ENCODE results near the gene CLBA1. TPM values are rescaled to one million over a fixed set of nuclear protein-coding genes. Genes with fewer than 3 reads are reported as not detected.
"Not testable (repeated sequence)": the region's sequence is repeated elsewhere in the genome, so short reads cannot be mapped to it uniquely, and the experiment has no call there.

The CLBA1 gene
- total and polyA plus RNA-seq, 3 donors from 2014 or later = 27.6 to 53.9 (median 47.6) TPM

GRCh38 chr14:105023791-105024480 lies 38.3 kb downstream of the CLBA1 start:
- peaks cover 11% of the 10 kb centered on the region for H3K4me1 ChIP-seq
- 61 to 71% methylated on average over 4 of the region's 4 CpGs for WGBS, 2 donors
- no peak for DNase-seq
- H3K27me3 ChIP-seq = no peaks in the 10 kb centered on the region
- no peak overlapping the region for H3K27ac ChIP-seq
- intact Hi-C loops (cut with DNase I; ENCODE audit: low total_unique reads) = loop anchor here (10.0 kb wide), 1 partner anchor 49 kb away; the partner anchor contains the start of gene AHNAK2
- TF ChIP-seq CTCF (IDR thresholded peaks at IDR 0.05) = no peak
- no peak for TF ChIP-seq POLR2A (IDR thresholded peaks at IDR 0.05)
- H3K36me3 ChIP-seq (ENCODE audit: low read depth, missing control alignments) = no peaks in the 10 kb centered on the region
- no peak overlapping the region for H3K4me3 ChIP-seq
- no peaks in the 10 kb centered on the region for H3K9me3 ChIP-seq

GRCh38 chr14:105025429-105025828 lies 39.8 kb downstream of the CLBA1 start:
- no peak overlapping the region for H3K4me3 ChIP-seq
- no peaks in the 10 kb centered on the region for H3K27me3 ChIP-seq
- WGBS, 2 donors = 91 to 93% methylated on average over 6 of the region's 6 CpGs
- no peak overlapping the region for H3K27ac ChIP-seq
- intact Hi-C loops (cut with DNase I; ENCODE audit: low total_unique reads) = loop anchor here (10.0 kb wide), 1 partner anchor 51 kb away; the partner anchor contains the start of gene AHNAK2
- H3K9me3 ChIP-seq = no peaks in the 10 kb centered on the region
- peaks cover 6% of the 10 kb centered on the region for H3K4me1 ChIP-seq
- DNase-seq = no peak
- TF ChIP-seq POLR2A (IDR thresholded peaks at IDR 0.05) = no peak
- TF ChIP-seq CTCF (IDR thresholded peaks at IDR 0.05) = no peak
- H3K36me3 ChIP-seq (ENCODE audit: low read depth, missing control alignments) = no peaks in the 10 kb centered on the region

- Histone ChIP-seq H3K9me3 (no peaks in the 10 kb centered on the region), H3K27ac (no peak overlapping the region), H3K27me3 (no peaks in the 10 kb centered on the region), H3K4me3 (no peak overlapping the region), H3K4me1 (peaks cover 6% of the 10 kb centered on the region), H3K36me3 (ENCODE audit: low read depth, missing control alignments) (no peaks in the 10 kb centered on the region)
- TF ChIP-seq CTCF (IDR thresholded peaks at IDR 0.05) = no peak
- no peak for TF ChIP-seq POLR2A (IDR thresholded peaks at IDR 0.05)
- intact Hi-C loops (cut with DNase I; ENCODE audit: low total_unique reads) = loop anchor here (10.0 kb wide), 1 partner anchor 51 kb away; the partner anchor contains the start of gene AHNAK2
- no peak for DNase-seq
- 93 to 95% methylated on average over 16 of the region's 16 CpGs for WGBS, 2 donors
Measured at GRCh38 chr14:105026033-105026785, 40.6 kb downstream of the CLBA1 start.

DNA sequence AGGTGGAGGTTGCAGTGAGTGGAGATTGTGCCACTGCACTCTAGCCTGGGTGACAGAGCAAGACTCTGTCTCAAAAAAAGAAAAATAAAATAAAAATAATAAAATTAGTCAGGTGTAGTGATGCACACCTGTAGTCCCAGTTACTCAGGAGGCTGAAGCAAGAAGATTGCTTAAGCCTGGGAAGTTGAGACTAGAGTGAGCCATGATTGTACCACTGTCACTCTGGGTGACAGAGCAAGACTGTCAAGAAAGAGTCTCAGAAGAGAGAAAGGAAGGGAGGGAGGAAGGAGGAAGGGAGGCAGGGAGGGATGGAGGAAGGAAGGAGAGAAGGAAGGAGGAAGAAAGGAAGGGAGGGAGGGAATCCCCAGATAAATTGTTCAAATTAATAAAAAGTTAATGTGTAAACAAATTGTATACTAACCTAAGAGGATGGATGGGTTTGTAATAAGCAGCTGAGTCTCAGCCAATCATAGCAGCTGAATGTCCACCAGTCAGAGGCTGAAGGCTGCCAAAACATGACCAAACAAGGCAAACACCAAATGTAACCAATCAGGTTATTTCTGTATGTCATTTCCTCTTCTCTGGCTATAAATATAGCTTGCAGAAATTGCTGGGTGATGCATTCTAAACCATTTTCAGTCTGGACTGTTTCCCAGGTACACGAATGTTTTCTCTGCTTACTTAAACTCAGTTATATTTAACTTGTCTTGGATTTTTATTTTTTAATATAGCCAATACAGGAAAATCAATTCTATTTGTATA lies 41.4 kb downstream of the CLBA1 start:
- no peak overlapping the region for H3K4me3 ChIP-seq
- 46 to 61% methylated on average over 1 of the region's 1 CpG for WGBS, 2 donors
- intact Hi-C loops (cut with DNase I; ENCODE audit: low total_unique reads) = loop anchor here (10.0 kb wide), 1 partner anchor 52 kb away; the partner anchor contains the start of gene AHNAK2
- no peaks in the 10 kb centered on the region for H3K27me3 ChIP-seq
- TF ChIP-seq POLR2A (IDR thresholded peaks at IDR 0.05) = no peak
- no peak for TF ChIP-seq CTCF (IDR thresholded peaks at IDR 0.05)
- peaks cover under 1% of the 10 kb centered on the region for H3K4me1 ChIP-seq
- H3K9me3 ChIP-seq = no peaks in the 10 kb centered on the region
- no peaks in the 10 kb centered on the region for H3K36me3 ChIP-seq (ENCODE audit: low read depth, missing control alignments)
- H3K27ac ChIP-seq = no peak overlapping the region
- no peak for DNase-seq

DNA sequence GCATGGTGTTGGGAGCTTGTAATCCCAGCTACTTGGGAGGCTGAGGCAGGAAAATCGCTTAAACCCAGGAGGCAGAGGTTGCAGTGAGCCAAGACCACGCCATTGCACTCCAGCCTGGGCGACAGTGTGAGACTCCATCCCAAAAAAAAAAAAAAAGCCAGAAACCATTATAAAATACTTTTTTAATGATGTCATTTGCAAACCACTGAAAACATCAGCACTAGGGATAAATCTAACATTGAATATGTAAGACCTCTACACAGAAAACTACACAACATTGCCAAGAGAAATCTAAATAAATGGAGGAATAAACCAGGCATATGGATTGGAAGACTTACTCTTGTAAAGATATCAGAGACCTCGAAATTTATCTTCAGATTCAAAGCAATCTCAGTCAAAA lies 42.1 kb downstream of the CLBA1 start:
- not testable (repeated sequence) for H3K9me3 ChIP-seq; H3K27me3 ChIP-seq; H3K36me3 ChIP-seq (ENCODE audit: low read depth, missing control alignments); H3K4me3 ChIP-seq; H3K27ac ChIP-seq; DNase-seq; H3K4me1 ChIP-seq
- intact Hi-C loops (cut with DNase I; ENCODE audit: low total_unique reads) = loop anchor here (10.0 kb wide), 1 partner anchor 53 kb away; the partner anchor contains the start of gene AHNAK2
- 73 to 75% methylated on average over 4 of the region's 4 CpGs for WGBS, 2 donors

Data from testis (tissue), 3 donors.